Measurements from ENCODE around the gene ZNF606.
"Not testable (repeated sequence)": the region's sequence is repeated elsewhere in the genome, so short reads cannot be mapped to it uniquely, and the experiment has no call there.

Gene ZNF606

GRCh38 chr19:58009666-58010301 lies 7.2 kb upstream of the ZNF606 start:
- DNase-seq, result peak; percentile 55

- no peak for DNase-seq
These were observed 6.7 kb upstream of the ZNF606 start for GRCh38 chr19:58009301-58009665.

GRCh38 chr19:58008877-58009276 lies 6.3 kb upstream of the ZNF606 start:
- not testable (repeated sequence) for DNase-seq

GRCh38 chr19:58007285-58007684 lies 4.7 kb upstream of the ZNF606 start:
- DNase-seq, result no peak

- no peak for DNase-seq
These were observed 681 bp upstream of the ZNF606 start for GRCh38 chr19:58003174-58003828.

GRCh38 chr19:58001895-58002369 lies 688 bp downstream of the ZNF606 start:
- no peak for DNase-seq

- no peak for DNase-seq
These were observed 1.9 kb downstream of the ZNF606 start for GRCh38 chr19:58000677-58001076.

GRCh38 chr19:57992841-57993240 lies 9.8 kb downstream of the ZNF606 start:
- DNase-seq, result no peak

- DNase-seq, result no peak
These were observed 23.9 kb downstream of the ZNF606 start for GRCh38 chr19:57978586-57979289.

- no peak for DNase-seq
These were observed 28.2 kb downstream of the ZNF606 start, which contains the start of gene C19orf18 for GRCh38 chr19:57974434-57974833. TSS of gene C19orf18 (minus strand) at chr19:57974534. CDS start at chr19:57974432, 102 bp downstream.

GRCh38 chr19:57964761-57965160 lies 37.9 kb downstream of the ZNF606 start:
- DNase-seq, result no peak

GRCh38 chr19:57961785-57962184 lies 40.8 kb downstream of the ZNF606 start:
- DNase-seq, result no peak

GRCh38 chr19:57954996-57955395 lies 47.6 kb downstream of the ZNF606 start:
- no peak for DNase-seq

- DNase-seq, result no peak
These were observed 52.9 kb downstream of the ZNF606 start for GRCh38 chr19:57949702-57950101.

- no peak for DNase-seq
These were observed 53.3 kb downstream of the ZNF606 start for GRCh38 chr19:57949296-57949695.

- peak; percentile 91 for DNase-seq
These were observed 55.0 kb downstream of the ZNF606 start, which contains the start of gene ZNF256 for GRCh38 chr19:57947419-57948134. TSS of gene ZNF256 (minus strand) at chr19:57947706. CDS start at chr19:57947474, 232 bp downstream.

- DNase-seq, result no peak
These were observed 55.6 kb downstream of the ZNF606 start for GRCh38 chr19:57947088-57947418.

GRCh38 chr19:57946316-57946715 lies 56.3 kb downstream of the ZNF606 start:
- DNase-seq, result no peak

- DNase-seq, result no peak
These were observed 61.0 kb downstream of the ZNF606 start for GRCh38 chr19:57941593-57941992.

GRCh38 chr19:57935731-57936130 lies 66.9 kb downstream of the ZNF606 start:
- no peak for DNase-seq

GRCh38 chr19:57934820-57935665 lies 67.6 kb downstream of the ZNF606 start, which contains the start of gene ZNF418:
TSS of gene ZNF418 (minus strand) at chr19:57935402. CDS start at chr19:57933822, 1,580 bp downstream.
- peak; percentile 14 for DNase-seq

- DNase-seq, result no peak
These were observed 75.0 kb downstream of the ZNF606 start for GRCh38 chr19:57927587-57927986.
